Measurements from ENCODE around the gene FTO. TPM values are rescaled to one million over a fixed set of nuclear protein-coding genes. Genes with fewer than 3 reads are reported as not detected.

FTO gene
- polyA plus RNA-seq, 2 of the 4 experiments (the other 2 are of a cell fraction) = 48.7 to 101 TPM

GRCh38 chr16:54030451-54030850 is 326.5 kb downstream of the FTO start:
- Histone ChIP-seq H3K4me1 (peaks cover 15% of the 10 kb centered on the region; the same call in 2 of the 3 replicates), H3K4me2 (no peak overlapping the region), H3K9me3 (peaks cover 14% of the 10 kb centered on the region), H3K4me3 (no peak overlapping the region), H3K27ac (no peak overlapping the region)
- 61% methylated on average over 1 of the region's 1 CpG for WGBS (ENCODE audit: missing lambda C conversion rate)
- ChIA-PET CTCF (no interaction called here), POLR2A (no interaction called here)
- no peak for FAIRE-seq
- TF ChIP-seq MAZ (IDR thresholded peaks at IDR 0.05; ENCODE audit: borderline replicate concordance, low read depth, low read length) (no peak), POLR2A (IDR thresholded peaks at IDR 0.05; ENCODE audit: low read length) (no peak)
- no peak for DNase-seq (ENCODE audit: low read depth in 1 of 2, low spot score in 1 of 2)
- no peak for ATAC-seq

DNA sequence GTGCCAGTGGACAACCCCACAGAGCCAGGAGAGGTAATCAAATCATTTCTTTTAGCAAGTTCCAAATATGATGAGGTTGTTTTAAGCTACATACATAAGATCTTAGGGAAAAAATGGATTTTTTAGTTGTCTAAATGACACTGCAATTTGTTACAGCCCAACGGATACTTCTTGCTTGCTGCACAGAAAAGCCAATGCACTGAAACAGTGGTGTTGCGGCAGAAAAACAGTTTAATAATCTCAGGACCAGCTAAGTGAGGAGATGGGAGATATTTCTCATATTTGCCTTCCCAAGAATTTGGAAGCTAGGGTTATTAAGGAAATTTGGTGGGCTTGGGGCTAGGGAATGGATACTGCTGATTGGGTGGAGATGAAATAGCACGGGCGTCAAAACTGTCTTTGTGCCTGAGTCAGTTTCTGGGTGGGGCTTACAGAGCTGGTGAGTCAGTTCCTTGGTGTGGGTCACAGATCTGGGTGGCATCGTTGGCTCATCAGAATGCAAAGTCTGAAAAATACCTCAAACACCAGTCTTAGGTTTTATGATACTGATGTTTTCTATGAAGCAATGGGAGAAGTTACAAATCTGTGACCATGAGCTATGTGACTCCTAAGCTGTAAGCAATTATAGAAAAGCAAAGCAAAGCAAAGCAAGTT is 327.3 kb downstream of the FTO start:
- H3K4me3 ChIP-seq = no peak overlapping the region
- no peak for TF ChIP-seq HOXB5 (CRISPR knock-in tag; IDR thresholded peaks at IDR 0.05)
- TF ChIP-seq HOXB13 (CRISPR knock-in tag; IDR thresholded peaks at IDR 0.05; ENCODE audit: low read depth) = no peak
- TF ChIP-seq RNF2 (IDR thresholded peaks at IDR 0.05; ENCODE audit: borderline replicate concordance, low read depth) = no peak
- TF ChIP-seq SMC3 (IDR thresholded peaks at IDR 0.05) = no peak
- TF ChIP-seq KDM5A (IDR thresholded peaks at IDR 0.05) = peak; percentile 75; the same call in 1 of the 2 replicates
- no peak for TF ChIP-seq HEYL (CRISPR knock-in tag; IDR thresholded peaks at IDR 0.05)
- no peak for TF ChIP-seq MYC (IDR thresholded peaks at IDR 0.05; ENCODE audit: borderline replicate concordance, low read length)
- DNase-seq (ENCODE audit: low read depth in 1 of 2, low spot score in 1 of 2) (no peak), FAIRE-seq (no peak), ATAC-seq (no peak)
- peaks cover 15% of the 10 kb centered on the region; the same call in 2 of the 3 replicates for H3K4me1 ChIP-seq
- POLR2A ChIA-PET = no interaction called here
- CTCF ChIA-PET = interaction anchor here (0.6 to 1.6 kb wide), 2 partner anchors 35 to 614 kb away, joined by 3 read pairs; no protein-coding TSS in a partner anchor
- 76% methylated on average over 5 of the region's 5 CpGs for WGBS (ENCODE audit: missing lambda C conversion rate)
- H3K4me2 ChIP-seq = no peak overlapping the region
- H3K27ac ChIP-seq = no peak overlapping the region
- peaks cover 14% of the 10 kb centered on the region for H3K9me3 ChIP-seq

- Histone ChIP-seq H3K9me3 (peaks cover 14% of the 10 kb centered on the region), H3K4me3 (no peak overlapping the region), H3K4me1 (no peaks in the 10 kb centered on the region), H3K4me2 (no peak overlapping the region), H3K27ac (no peak overlapping the region)
- WGBS (ENCODE audit: missing lambda C conversion rate) = 94% methylated on average over 6 of the region's 6 CpGs
- CTCF ChIA-PET = interaction anchor here (0.7 to 1.3 kb wide), 2 partner anchors 10 to 260 kb away, joined by 3 read pairs; no protein-coding TSS in a partner anchor
- no peak for FAIRE-seq
- TF ChIP-seq ESRRA (IDR thresholded peaks at IDR 0.05; ENCODE audit: borderline replicate concordance, low read length) (no peak), POLR2A (IDR thresholded peaks at IDR 0.05; ENCODE audit: low read length) (no peak), JUN (IDR thresholded peaks at IDR 0.05) (no peak), HDAC2 (IDR thresholded peaks at IDR 0.05) (no peak), CHD4 (IDR thresholded peaks at IDR 0.05; ENCODE audit: borderline replicate concordance) (no peak), MAFK (IDR thresholded peaks at IDR 0.05; ENCODE audit: partially characterized antibody) (no peak), CEBPB (IDR thresholded peaks at IDR 0.05) (no peak)
- TF ChIP-seq, protein P1, sequence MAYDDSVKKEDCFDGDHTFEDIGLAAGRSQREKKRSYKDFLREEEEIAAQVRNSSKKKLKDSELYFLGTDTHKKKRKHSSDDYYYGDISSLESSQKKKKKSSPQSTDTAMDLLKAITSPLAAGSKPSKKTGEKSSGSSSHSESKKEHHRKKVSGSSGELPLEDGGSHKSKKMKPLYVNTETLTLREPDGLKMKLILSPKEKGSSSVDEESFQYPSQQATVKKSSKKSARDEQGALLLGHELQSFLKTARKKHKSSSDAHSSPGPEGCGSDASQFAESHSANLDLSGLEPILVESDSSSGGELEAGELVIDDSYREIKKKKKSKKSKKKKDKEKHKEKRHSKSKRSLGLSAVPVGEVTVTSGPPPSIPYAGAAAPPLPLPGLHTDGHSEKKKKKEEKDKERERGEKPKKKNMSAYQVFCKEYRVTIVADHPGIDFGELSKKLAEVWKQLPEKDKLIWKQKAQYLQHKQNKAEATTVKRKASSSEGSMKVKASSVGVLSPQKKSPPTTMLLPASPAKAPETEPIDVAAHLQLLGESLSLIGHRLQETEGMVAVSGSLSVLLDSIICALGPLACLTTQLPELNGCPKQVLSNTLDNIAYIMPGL (CRISPR knock-in tag; IDR thresholded peaks at IDR 0.05; ENCODE audit: borderline replicate concordance) = no peak
- DNase-seq (ENCODE audit: low read depth in 1 of 2, low spot score in 1 of 2) = no peak
- no peak for ATAC-seq
- POLR2A ChIA-PET = no interaction called here
Measured at GRCh38 chr16:54033747-54034146, 329.8 kb downstream of the FTO start.

DNA sequence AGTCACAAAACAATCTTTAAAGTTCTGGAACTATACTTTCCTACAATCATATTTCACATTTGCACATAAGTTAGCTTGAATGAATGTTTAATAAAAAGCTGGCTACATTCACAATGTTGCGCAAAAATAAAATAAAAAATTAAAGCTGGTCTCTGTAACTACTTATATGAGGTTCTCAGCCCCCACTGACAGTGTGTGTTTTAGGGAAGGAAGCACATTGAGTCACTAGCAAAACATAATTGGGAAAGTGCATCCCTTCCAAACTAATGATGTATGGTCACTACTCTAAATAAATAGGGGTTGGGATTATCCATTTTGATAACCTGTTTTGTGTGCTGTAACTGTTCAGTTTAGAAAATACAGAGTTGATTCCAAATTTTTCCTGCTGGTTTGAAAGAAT is 330.7 kb downstream of the FTO start:
- no peak overlapping the region for H3K27ac ChIP-seq
- TF ChIP-seq TFCP2L1 (CRISPR knock-in tag; IDR thresholded peaks at IDR 0.05) (no peak), ESRRA (IDR thresholded peaks at IDR 0.05; ENCODE audit: borderline replicate concordance, low read length) (no peak), EHMT2 (IDR thresholded peaks at IDR 0.05; ENCODE audit: low read depth) (no peak), NR3C1 (IDR thresholded peaks at IDR 0.05) (no peak), MYC (IDR thresholded peaks at IDR 0.05; ENCODE audit: borderline replicate concordance, low read length) (no peak), MAZ (IDR thresholded peaks at IDR 0.05; ENCODE audit: borderline replicate concordance, low read depth, low read length) (no peak), POLR2AphosphoS2 (conservative IDR thresholded peaks at IDR 0.05; ENCODE audit: low read length) (no peak), CHD4 (IDR thresholded peaks at IDR 0.05; ENCODE audit: borderline replicate concordance) (no peak), CBX2 (IDR thresholded peaks at IDR 0.05; ENCODE audit: borderline replicate concordance, low read depth) (no peak), TP53 (CRISPR knock-in tag; IDR thresholded peaks at IDR 0.05) (no peak), KDM1A (IDR thresholded peaks at IDR 0.05; ENCODE audit: low read depth) (no peak), HOXA7 (CRISPR knock-in tag; IDR thresholded peaks at IDR 0.05) (no peak), CBX8 (IDR thresholded peaks at IDR 0.05) (no peak), FOXS1 (CRISPR knock-in tag; IDR thresholded peaks at IDR 0.05) (no peak), CTCF (IDR thresholded peaks at IDR 0.05) (no peak)
- TF ChIP-seq, protein P2, sequence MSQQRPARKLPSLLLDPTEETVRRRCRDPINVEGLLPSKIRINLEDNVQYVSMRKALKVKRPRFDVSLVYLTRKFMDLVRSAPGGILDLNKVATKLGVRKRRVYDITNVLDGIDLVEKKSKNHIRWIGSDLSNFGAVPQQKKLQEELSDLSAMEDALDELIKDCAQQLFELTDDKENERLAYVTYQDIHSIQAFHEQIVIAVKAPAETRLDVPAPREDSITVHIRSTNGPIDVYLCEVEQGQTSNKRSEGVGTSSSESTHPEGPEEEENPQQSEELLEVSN (IDR thresholded peaks at IDR 0.05; ENCODE audit: borderline replicate concordance, low read depth) = no peak

More for the DNA sequence above, 330.7 kb downstream of the FTO start:
- H3K9me3 ChIP-seq = peaks cover 14% of the 10 kb centered on the region
- H3K4me3 ChIP-seq = no peak overlapping the region
- 94% methylated on average over 1 of the region's 1 CpG for WGBS (ENCODE audit: missing lambda C conversion rate)
- CTCF ChIA-PET = interaction anchor here (1.3 kb wide), 1 partner anchor 261 kb away, joined by 3 read pairs; no protein-coding TSS in a partner anchor
- FAIRE-seq (no peak), DNase-seq (ENCODE audit: low read depth in 1 of 2, low spot score in 1 of 2) (no peak), ATAC-seq (no peak)
- H3K4me1 ChIP-seq = no peaks in the 10 kb centered on the region
- POLR2A ChIA-PET = no interaction called here
- no peak overlapping the region for H3K4me2 ChIP-seq

Data from A549 (cell line).